B cell (primary cell): ENCODE results near the gene GPR137B. TPM values are rescaled to one million over a fixed set of nuclear protein-coding genes. Genes with fewer than 3 reads are reported as not detected.

ENCODE experiments used
- ATAC-seq: fragments of 200-7000 bp; cut with Tn5 transposase; one replicate; pipeline ENCODE4 v1.10.0; 2021; ENCODE audit warnings: low read depth, mild to moderate bottlenecking, moderate number of reproducible peaks, moderate library complexity
- CTCF ChIA-PET: fragments of 350-600 bp; sonication (Branson Sonifier 250); formaldehyde crosslinking; loops from one replicate; lab custom pipeline; 2021; ENCODE audit warnings: antibody characterized with exemption, inconsistent platforms; lab: Charles Lee
- POLR2A ChIA-PET: fragments of 350-600 bp; sonication (Branson Sonifier 250); formaldehyde crosslinking; loops from one replicate; lab custom pipeline; 2021; ENCODE audit warnings: antibody characterized with exemption; lab: Charles Lee
- DNase-seq: peaks from one replicate; pipeline ENCODE4 v3.0.0; 2013
- H2AFZ ChIP-seq: 2 replicates; pipeline ENCODE4 v1.6.1; 2012; ENCODE audit warnings: mild to moderate bottlenecking, low read depth, low read length; ENCODE audit not compliant: insufficient read depth, poor library complexity, severe bottlenecking
- H3K27ac ChIP-seq, 2 donors: 1 replicate in 1 of 2; 2 replicates in 1 of 2; pipeline ENCODE4 v1.5.1; 2012 to 2013; ENCODE audit warnings: low read length in 2 of 2, mild to moderate bottlenecking in 2 of 2, moderate library complexity in 1 of 2
- H3K27me3 ChIP-seq, 4 experiments: fragments of 200-600 bp in 1 of 4; sonication (generic) in 1 of 4; replicated peaks in 1 of 4; 1 replicate in 2 of 4; 2 replicates in 2 of 4; pipeline versions ENCODE4 v1.6.1 to v1.7.0; 2013 to 2016; ENCODE audit warnings: low read length in 3 of 4, mild to moderate bottlenecking in 2 of 4, mixed read lengths in 1 of 4, moderate library complexity in 1 of 4; ENCODE audit not compliant: insufficient read depth in 4 of 4, control insufficient read depth in 3 of 4; ENCODE audit errors: control extremely low read depth in 1 of 4
- H3K36me3 ChIP-seq, 2 experiments: replicated peaks in 1 of 2; 1 replicate in 1 of 2; 2 replicates in 1 of 2; pipeline versions ENCODE4 v1.6.1 to v1.7.1; 2013; ENCODE audit warnings: low read length in 1 of 2; ENCODE audit not compliant: insufficient read depth in 2 of 2, control insufficient read depth in 1 of 2; ENCODE audit errors: control extremely low read depth in 1 of 2, extremely low read depth in 1 of 2
- H3K4me1 ChIP-seq, 2 donors: fragments of 200-600 bp in 1 of 2; sonication (generic) in 1 of 2; 1 replicate in 1 of 2; 2 replicates in 1 of 2; pipeline versions ENCODE4 v1.5.1 to v1.6.1; 2013 to 2017; ENCODE audit warnings: low read length in 2 of 2; ENCODE audit not compliant: control insufficient read depth in 2 of 2, insufficient read depth in 2 of 2
- H3K4me2 ChIP-seq: replicated peaks from 2 replicates; pipeline ENCODE3; 2012; ENCODE audit warnings: mild to moderate bottlenecking, low read depth, low read length; ENCODE audit not compliant: poor library complexity, severe bottlenecking
- H3K4me3 ChIP-seq, 5 experiments: fragments of 200-600 bp in 1 of 5; sonication (generic) in 1 of 5; 1 replicate in 3 of 5; 2 replicates in 2 of 5; pipeline versions ENCODE4 v1.5.1 to v1.7.0; 2011 to 2016; ENCODE audit warnings: low read length in 4 of 5, mild to moderate bottlenecking in 4 of 5, low read depth in 2 of 5, control low read depth in 1 of 5, moderate library complexity in 1 of 5; ENCODE audit not compliant: insufficient read depth in 1 of 5; ENCODE audit errors: control extremely low read depth in 1 of 5, extremely low read depth in 1 of 5
- H3K79me2 ChIP-seq: fragments of 200-600 bp; sonication (generic); one replicate; pipeline ENCODE4 v1.6.0; 2016; ENCODE audit warnings: low read length; ENCODE audit not compliant: control insufficient read depth, insufficient read depth
- H3K9ac ChIP-seq: fragments of 200-600 bp; sonication (generic); 2 replicates; pipeline ENCODE4 v1.6.1; 2017; ENCODE audit warnings: mild to moderate bottlenecking, low read length, moderate library complexity
- H3K9me3 ChIP-seq, 3 donors: one replicate each; pipeline versions ENCODE4 v1.6.1 to v1.7.1; 2013; ENCODE audit warnings: low read length in 2 of 3; ENCODE audit not compliant: control insufficient read depth in 2 of 3, insufficient read depth in 1 of 3; ENCODE audit errors: control extremely low read depth in 1 of 3
- H4K20me1 ChIP-seq: 2 replicates; pipeline ENCODE4 v1.6.0; 2012; ENCODE audit warnings: mild to moderate bottlenecking, low read length; ENCODE audit not compliant: insufficient read depth, control insufficient read depth, poor library complexity, severe bottlenecking
- H3K27ac Mint-ChIP-seq: one replicate; pipeline ENCODE4 v1.8.0; 2021; ENCODE audit warnings: mixed read lengths
- H3K27me3 Mint-ChIP-seq: one replicate; pipeline ENCODE4 v1.8.0; 2021; ENCODE audit warnings: mixed read lengths
- H3K4me1 Mint-ChIP-seq: one replicate; pipeline ENCODE4 v1.8.0; 2021; ENCODE audit warnings: mixed read lengths
- H3K4me3 Mint-ChIP-seq: one replicate; pipeline ENCODE4 v1.8.0; 2021; ENCODE audit warnings: mixed read lengths
- H3K9me3 Mint-ChIP-seq: one replicate; pipeline ENCODE4 v1.8.0; 2022; ENCODE audit warnings: mixed read lengths; ENCODE audit not compliant: insufficient read depth
- CTCF ChIP-seq: fragments of 200-600 bp; IDR thresholded peaks from one replicate; pipeline ENCODE4 v1.8.0; 2022; ENCODE audit warnings: antibody characterized with exemption, mild to moderate bottlenecking
- EZH2 ChIP-seq: IDR thresholded peaks from 2 replicates; pipeline ENCODE4 v1.6.1; 2012; ENCODE audit warnings: borderline replicate concordance, low read depth, mild to moderate bottlenecking, moderate library complexity, low read length; ENCODE audit not compliant: insufficient read depth, poor library complexity, severe bottlenecking
- WGBS: methylation state at CpG from one replicate; pipeline ENCODE4 v1.1.5; 2013; ENCODE audit warnings: missing lambda C conversion rate; ENCODE audit not compliant: insufficient coverage; 5-methylcytosine and 5-hydroxymethylcytosine counted together
- intact Hi-C: fragments of 100-400 bp; cut with micrococcal nuclease; formaldehyde crosslinking; loops from one replicate; pipeline ENCODE4 v1.10.0; 2022
- polyA plus RNA-seq: library from polyadenylated mRNA; depleted of rRNA; stranded (reverse); fragments of >200 nt; gene quantifications from 2 replicates; pipeline ENCODE4 v1.2.3, GENCODE V29; 2012
- total RNA-seq, 2 donors: library from RNA; stranded (reverse); fragments of 120-200 nt in 1 of 2; gene quantifications; 1 replicate in 1 of 2; 2 replicates in 1 of 2; pipeline versions ENCODE4 v1.2.3 to v1.2.4, GENCODE V29; 2013 to 2022

Gene GPR137B
- total and polyA plus RNA-seq, 2 donors (not counting 1 experiment from before 2014, with no cell fraction given) = 1.5 to 11.8 TPM

GRCh38 chr1:236108027-236108648 lies 34.2 kb upstream of the GPR137B start:
- Histone ChIP-seq H4K20me1 (no peaks in the 10 kb centered on the region), H3K4me1 (peaks cover 0 to 3% of the 10 kb centered on the region in 2 donors), H3K27ac (no peak overlapping the region), H3K27me3 (peaks cover 0 to under 1% (median 0%) of the 10 kb centered on the region in 4 experiments), H3K36me3 (no peaks in the 10 kb centered on the region), H3K4me3 (no peak overlapping the region), H3K9me3 (no peaks in the 10 kb centered on the region), H3K79me2 (no peaks in the 10 kb centered on the region), H3K4me2 (no peak overlapping the region), H2AFZ (no peak overlapping the region), H3K9ac (no peak overlapping the region)
- POLR2A ChIA-PET = no interaction called here
- CTCF ChIA-PET = interaction anchor here (0.5 to 12.0 kb wide), 10 partner anchors 9 to 1454 kb away, joined by 3 to 174 read pairs (median 5); no protein-coding TSS in a partner anchor
- Mint-ChIP-seq H3K27ac (no peak overlapping the region), H3K4me3 (no peak overlapping the region), H3K9me3 (no peaks in the 10 kb centered on the region), H3K4me1 (peaks cover 2% of the 10 kb centered on the region), H3K27me3 (peaks cover 4% of the 10 kb centered on the region)
- intact Hi-C loops = loop anchor here (5.0 to 10.0 kb wide), 2 partner anchors 177 to 239 kb away; partner anchors contain the start of gene ERO1B
- TF ChIP-seq CTCF = no peak
- no peak for TF ChIP-seq EZH2
- DNase-seq (no peak), ATAC-seq (no peak)
- WGBS = 94% methylated on average over 6 of the region's 7 CpGs

- Mint-ChIP-seq H3K9me3 (no peaks in the 10 kb centered on the region), H3K4me1 (no peaks in the 10 kb centered on the region), H3K27me3 (no peaks in the 10 kb centered on the region), H3K4me3 (no peak overlapping the region), H3K27ac (no peak overlapping the region)
- intact Hi-C loops = no loop called here
- TF ChIP-seq EZH2 = no peak
- TF ChIP-seq CTCF = no peak
- H2AFZ ChIP-seq = no peak overlapping the region
- ATAC-seq (no peak), DNase-seq (no peak)
- H3K9ac ChIP-seq = no peak overlapping the region
- H3K4me1 ChIP-seq = no peaks in the 10 kb centered on the region
- no peaks in the 10 kb centered on the region for H3K36me3 ChIP-seq
- H3K9me3 ChIP-seq = peaks cover 0 to 2% (median 0%) of the 10 kb centered on the region in 3 donors
- CTCF ChIA-PET = interaction anchor here (1.6 to 12.0 kb wide), 2 partner anchors 235 to 379 kb away, joined by 5 to 174 read pairs; no protein-coding TSS in a partner anchor
- H3K79me2 ChIP-seq = no peaks in the 10 kb centered on the region
- POLR2A ChIA-PET = no interaction called here
- WGBS = 94% methylated on average over 12 of the region's 13 CpGs
- H3K4me3 ChIP-seq = no peak overlapping the region
- no peak overlapping the region for H3K4me2 ChIP-seq
- H4K20me1 ChIP-seq = no peaks in the 10 kb centered on the region
- H3K27ac ChIP-seq = no peak overlapping the region
- no peaks in the 10 kb centered on the region for H3K27me3 ChIP-seq
Observed at GRCh38 chr1:236110137-236110536, 32.2 kb upstream of the GPR137B start.
